BLaER1 treated with 17β-estradiol and CSF1 and Interleukin-3, amounts not matched to agents 10 nM and 100 nM (cell line): ENCODE measurements around the gene RTKN.

Experiments used
- H3K27ac ChIP-seq, 11 experiments: shearing (Covaris generic); formaldehyde crosslinking; 2 replicates each; pipeline ENCODE4 v1.8.1; 2022
- H3K27me3 ChIP-seq, 11 experiments: shearing (Covaris generic); formaldehyde crosslinking; 2 replicates each; pipeline ENCODE4 v1.8.1; 2022
- H3K36me3 ChIP-seq, 11 experiments: shearing (Covaris generic); formaldehyde crosslinking; 2 replicates each; pipeline ENCODE4 v1.8.1; 2022
- H3K4me1 ChIP-seq, 10 experiments: shearing (Covaris generic); formaldehyde crosslinking; 2 replicates each; pipeline ENCODE4 v1.8.1; 2022
- H3K4me2 ChIP-seq, 11 experiments: shearing (Covaris generic); formaldehyde crosslinking; 2 replicates each; pipeline ENCODE4 v1.8.1; 2022
- H3K4me3 ChIP-seq, 10 experiments: shearing (Covaris generic); formaldehyde crosslinking; 2 replicates each; pipeline ENCODE4 v1.8.1; 2022
- H3K9ac ChIP-seq, 11 experiments: shearing (Covaris generic); formaldehyde crosslinking; 2 replicates each; pipeline ENCODE4 v1.8.1; 2022
- H3K9me3 ChIP-seq, 11 experiments: shearing (Covaris generic); formaldehyde crosslinking; replicated peaks in 1 of 11; 2 replicates each; pipeline ENCODE4 v1.8.1; 2022
- H4K20me1 ChIP-seq, 11 experiments: shearing (Covaris generic); formaldehyde crosslinking; 2 replicates each; pipeline ENCODE4 v1.8.1; 2022
- Cebpa-rat ChIP-seq, 11 experiments: shearing (Covaris generic); IDR thresholded peaks; 2 replicates each; pipeline ENCODE4 v1.8.1; 2022

The RTKN gene

DNA sequence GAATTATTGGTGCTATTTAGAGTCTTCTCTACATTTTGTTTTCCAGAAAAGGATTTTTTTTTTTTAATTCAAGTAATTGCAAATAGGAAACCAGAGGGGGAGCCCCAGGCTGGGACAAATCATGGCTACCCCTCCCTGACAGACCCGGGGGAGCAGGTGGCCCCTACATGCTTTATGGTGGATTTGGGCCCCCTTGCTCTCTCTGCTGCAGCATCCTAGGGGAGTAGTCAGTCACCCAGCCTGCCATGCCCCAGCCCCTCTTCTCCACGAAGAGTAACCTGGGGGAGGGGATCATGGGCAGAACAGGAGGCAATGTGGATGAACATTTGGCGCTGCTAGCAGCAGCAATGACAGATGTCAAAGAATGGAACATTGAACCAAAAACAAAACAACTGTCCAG is 25.0 kb downstream of the RTKN start:
- no peaks in the 10 kb centered on the region for H3K9me3 ChIP-seq
- H3K27ac ChIP-seq, result no peak overlapping the region
- H3K4me1 ChIP-seq, result peaks cover 53 to 71% (median 61%) of the 10 kb centered on the region in 10 experiments
- TF ChIP-seq Cebpa-rat (IDR thresholded peaks at IDR 0.05), result no peak
- peaks cover 31 to 60% (median 50%) of the 10 kb centered on the region in 11 experiments for H3K27me3 ChIP-seq
- no peaks in the 10 kb centered on the region for H3K36me3 ChIP-seq
- 0 out of 22 replicates have a peak overlapping the region, but pooled peaks of 3 of the 11 experiments have one; percentile 95 to 98 (median 98) for H3K4me2 ChIP-seq
- no peak overlapping the region for H3K4me3 ChIP-seq
- H4K20me1 ChIP-seq, result no peaks in the 10 kb centered on the region
- H3K9ac ChIP-seq, result no peak overlapping the region

DNA sequence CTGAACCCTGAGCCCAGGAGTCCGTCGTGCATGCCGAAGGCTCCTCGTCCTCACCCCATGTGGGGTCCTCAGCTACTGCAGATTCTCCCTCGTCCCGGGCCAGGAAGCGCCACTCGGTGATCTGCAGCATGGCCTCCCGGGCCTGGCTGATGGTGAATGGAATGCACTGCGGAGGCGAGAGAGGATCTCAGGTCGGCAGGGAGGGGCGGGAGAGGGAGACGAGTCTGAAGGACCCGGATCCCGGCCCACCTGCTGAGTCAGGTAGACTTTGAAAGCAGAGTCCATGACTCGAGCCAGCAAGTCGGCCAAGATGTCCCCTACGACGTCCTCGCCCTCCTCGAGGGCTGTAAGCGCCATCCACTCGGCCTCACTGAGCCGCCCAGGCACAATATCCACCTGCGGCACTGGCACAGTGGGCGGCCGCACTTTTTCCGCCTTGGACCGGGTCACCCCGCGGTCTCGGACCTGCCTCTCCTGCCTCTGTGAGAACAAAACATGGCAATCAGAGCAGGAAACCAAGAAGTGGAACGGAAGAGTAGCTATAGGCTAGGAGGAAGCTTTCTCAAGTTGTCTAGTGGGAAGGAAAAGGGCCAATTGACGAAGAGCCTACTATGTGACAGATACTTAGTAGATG is 25.9 kb downstream of the RTKN start:
- Histone ChIP-seq H4K20me1 (no peaks in the 10 kb centered on the region), H3K9me3 (no peaks in the 10 kb centered on the region), H3K4me3 (peak overlapping the region in 9 of 10 experiments; percentile 46 to 69 (median 53); a peak in 16 of 20 replicates), H3K36me3 (no peaks in the 10 kb centered on the region), H3K27me3 (peaks cover 31 to 59% (median 49%) of the 10 kb centered on the region in 11 experiments), H3K4me1 (peaks cover 48 to 67% (median 56%) of the 10 kb centered on the region in 10 experiments), H3K9ac (peak overlapping the region in 4 of 11 experiments; percentile 3 to 60 (median 54); a peak in 4 of 22 replicates), H3K27ac (no peak overlapping the region; a peak in 1 of 22 replicates), H3K4me2 (peak overlapping the region; percentile 86 to 98 (median 93))
- TF ChIP-seq Cebpa-rat (IDR thresholded peaks at IDR 0.05), result no peak

DNA sequence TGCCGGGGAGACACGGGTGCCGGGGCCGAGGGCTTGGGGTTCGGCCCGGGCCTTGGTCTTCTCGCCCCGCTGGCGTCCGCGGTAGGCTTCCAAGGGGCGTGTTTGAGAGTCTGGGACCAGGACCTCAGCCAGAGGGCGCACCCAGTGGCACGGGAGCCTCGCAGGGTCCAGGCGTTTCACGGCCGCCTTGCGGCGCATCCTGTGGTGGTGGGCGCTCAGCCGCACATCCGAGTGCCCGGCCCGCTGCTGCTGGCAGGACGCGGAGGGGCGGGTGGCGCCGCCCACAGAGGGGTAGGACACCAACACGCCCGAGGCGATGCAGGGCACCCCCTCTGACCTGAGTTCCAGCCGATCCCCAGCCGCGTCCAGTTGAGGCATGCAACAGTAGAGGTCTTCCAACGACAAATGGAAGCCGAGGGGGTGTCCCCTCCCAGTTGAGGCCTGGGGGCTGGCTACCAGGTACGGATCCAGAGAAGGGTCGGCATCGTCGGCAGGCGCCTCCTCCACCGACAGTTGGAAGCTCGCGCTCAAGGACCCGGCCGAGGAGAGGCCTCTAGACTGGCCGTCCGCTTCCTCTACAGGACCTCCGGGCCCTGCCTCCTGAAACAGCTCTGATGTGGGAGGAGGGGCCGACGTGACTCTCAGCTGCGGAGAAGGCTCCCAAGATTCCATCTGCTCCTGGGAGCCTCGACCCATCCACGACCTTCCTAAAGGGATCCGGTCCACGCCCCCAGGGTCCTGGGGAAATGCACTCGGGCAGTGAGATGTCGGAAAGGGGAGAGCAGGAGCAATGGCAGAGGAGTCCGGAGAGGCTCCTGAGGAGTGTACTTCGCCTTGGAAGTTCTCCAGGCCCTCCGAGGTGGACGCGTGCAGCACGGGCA is 26.6 kb downstream of the RTKN start:
- Histone ChIP-seq H3K27ac (peak overlapping the region in 6 of 11 experiments; percentile 17 to 42 (median 24); a peak in 7 of 22 replicates), H3K4me1 (peaks cover 41 to 60% (median 49%) of the 10 kb centered on the region in 10 experiments), H3K4me2 (peak overlapping the region; percentile 86 to 98 (median 93)), H3K9me3 (no peaks in the 10 kb centered on the region), H3K36me3 (no peaks in the 10 kb centered on the region), H3K27me3 (peaks cover 31 to 51% (median 41%) of the 10 kb centered on the region in 11 experiments), H3K9ac (peak overlapping the region; percentile 3 to 70 (median 50); a peak in 19 of 22 replicates), H3K4me3 (peak overlapping the region; percentile 46 to 69 (median 53)), H4K20me1 (no peaks in the 10 kb centered on the region)
- no peak for TF ChIP-seq Cebpa-rat (IDR thresholded peaks at IDR 0.05)

DNA sequence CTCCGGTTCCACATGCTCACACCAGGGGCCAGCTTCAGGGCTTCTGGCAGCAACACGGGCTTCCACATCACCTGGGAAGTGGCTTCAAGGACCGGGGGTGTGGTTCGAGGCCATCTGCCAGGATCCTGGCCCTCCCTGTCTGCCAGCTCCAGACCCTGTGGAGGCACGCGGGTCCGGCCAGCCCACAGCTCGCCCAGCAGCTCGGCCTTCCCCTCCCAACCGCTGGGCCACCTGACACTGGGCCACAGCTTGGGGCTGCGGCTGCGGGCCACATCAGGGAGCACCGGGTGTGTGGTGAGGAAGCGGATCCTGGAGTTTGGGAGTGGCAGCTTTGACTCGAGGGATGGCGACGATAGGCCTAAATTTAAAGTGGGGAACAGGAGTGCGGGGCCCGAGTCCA is 27.3 kb downstream of the RTKN start:
- H3K4me1 ChIP-seq, result peaks cover 40 to 53% (median 42%) of the 10 kb centered on the region in 10 experiments
- H4K20me1 ChIP-seq, result no peaks in the 10 kb centered on the region
- no peak for TF ChIP-seq Cebpa-rat (IDR thresholded peaks at IDR 0.05)
- H3K27me3 ChIP-seq, result peaks cover 31 to 45% (median 38%) of the 10 kb centered on the region in 11 experiments
- no peaks in the 10 kb centered on the region for H3K36me3 ChIP-seq
- no peaks in the 10 kb centered on the region for H3K9me3 ChIP-seq
- peak overlapping the region in 9 of 10 experiments; percentile 46 to 69 (median 53); a peak in 17 of 20 replicates for H3K4me3 ChIP-seq
- H3K4me2 ChIP-seq, result peak overlapping the region; percentile 86 to 98 (median 93)
- H3K9ac ChIP-seq, result peak overlapping the region in 9 of 11 experiments; percentile 3 to 70 (median 57); a peak in 11 of 22 replicates
- H3K27ac ChIP-seq, result 0 out of 22 replicates have a peak overlapping the region, but pooled peaks of 2 of the 11 experiments have one; percentile 17 to 23

DNA sequence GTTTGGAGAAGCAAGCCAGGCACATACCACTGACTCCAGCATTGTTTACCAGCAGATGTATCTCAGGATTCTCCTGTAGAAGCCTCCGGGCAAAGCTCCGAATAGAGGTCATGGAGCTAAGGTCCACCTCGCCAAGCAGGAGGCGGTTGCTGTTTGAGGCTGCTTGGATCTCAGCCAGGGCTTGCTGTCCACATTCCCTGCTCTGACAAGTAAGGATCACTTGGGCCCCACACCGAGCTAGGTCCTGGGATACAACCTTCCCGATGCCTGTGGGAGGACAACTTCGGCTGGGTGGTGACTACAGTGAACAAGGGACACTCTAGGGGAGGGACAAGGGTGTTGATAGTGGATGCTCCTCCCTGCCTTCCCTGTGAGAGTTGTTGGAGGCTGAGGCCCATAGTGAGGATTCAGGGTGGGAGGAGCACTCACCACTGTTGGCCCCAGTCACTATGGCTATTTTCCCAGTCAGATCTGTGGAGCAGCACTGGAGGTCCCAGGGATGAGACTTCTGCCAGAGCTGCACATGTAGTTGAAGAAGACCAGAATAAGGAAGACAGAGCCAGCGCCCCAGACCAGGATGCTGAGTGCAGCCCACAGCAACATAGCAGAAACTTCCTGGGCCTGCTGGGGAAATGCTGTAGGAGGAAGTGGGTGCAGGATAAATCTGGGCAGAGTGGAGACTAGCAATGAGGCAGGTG is 28.6 kb downstream of the RTKN start:
- TF ChIP-seq Cebpa-rat (IDR thresholded peaks at IDR 0.05), result no peak
- peak overlapping the region; percentile 86 to 98 (median 93); a peak in 21 of 22 replicates for H3K4me2 ChIP-seq
- no peaks in the 10 kb centered on the region for H4K20me1 ChIP-seq
- peaks cover 31 to 41% (median 38%) of the 10 kb centered on the region in 11 experiments for H3K27me3 ChIP-seq
- no peak overlapping the region for H3K9ac ChIP-seq
- H3K27ac ChIP-seq, result no peak overlapping the region
- H3K4me3 ChIP-seq, result no peak overlapping the region
- peaks cover 36 to 41% (median 37%) of the 10 kb centered on the region in 10 experiments for H3K4me1 ChIP-seq
- no peaks in the 10 kb centered on the region for H3K9me3 ChIP-seq
- H3K36me3 ChIP-seq, result no peaks in the 10 kb centered on the region

DNA sequence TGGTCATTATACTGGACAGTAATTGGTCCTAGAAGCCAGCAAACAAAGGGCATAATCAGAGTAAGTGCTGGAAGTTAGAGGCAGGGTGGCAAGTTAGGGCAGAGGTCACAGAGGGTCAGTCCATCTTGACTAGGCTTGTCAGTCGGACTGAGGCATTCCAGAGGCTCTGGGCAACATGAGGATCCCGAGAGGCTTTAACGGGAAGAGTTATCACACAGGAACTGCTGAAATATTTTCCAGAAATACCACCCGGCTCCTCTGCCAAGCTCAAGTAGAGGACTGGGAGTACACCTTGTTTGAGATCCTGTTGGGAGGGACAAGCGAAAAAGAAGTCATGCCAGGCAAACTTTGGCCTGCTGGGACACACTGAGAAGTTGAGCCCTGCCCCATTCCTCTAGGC is 34.1 kb downstream of the RTKN start:
- Histone ChIP-seq H3K4me2 (no peak overlapping the region), H3K27me3 (no peaks in the 10 kb centered on the region), H3K36me3 (no peaks in the 10 kb centered on the region), H3K27ac (no peak overlapping the region), H4K20me1 (no peaks in the 10 kb centered on the region), H3K9me3 (no peaks in the 10 kb centered on the region), H3K4me3 (no peak overlapping the region), H3K4me1 (peaks cover 0 to 5% (median 0%) of the 10 kb centered on the region in 10 experiments; a peak in 3 of 20 replicates), H3K9ac (no peak overlapping the region)
- no peak for TF ChIP-seq Cebpa-rat (IDR thresholded peaks at IDR 0.05)

DNA sequence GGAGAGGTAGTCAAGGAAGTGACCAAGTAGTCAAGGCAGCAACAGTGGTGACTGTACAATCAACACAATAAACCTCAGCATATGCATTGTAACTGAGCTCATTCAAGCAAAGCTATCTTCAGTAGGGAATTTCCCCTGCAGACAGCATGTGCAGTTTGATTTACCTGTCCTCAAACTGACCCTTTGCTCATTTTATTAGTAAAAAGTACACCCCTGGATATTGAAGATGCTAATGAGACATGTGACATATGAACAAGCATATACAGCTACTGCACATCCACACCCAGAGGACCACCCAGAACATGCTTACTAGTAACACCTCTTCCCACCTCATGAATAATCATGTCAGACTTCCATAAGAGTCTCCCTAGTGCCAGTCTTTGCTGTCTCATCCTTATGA is 35.7 kb downstream of the RTKN start:
- TF ChIP-seq Cebpa-rat (IDR thresholded peaks at IDR 0.05), result no peak
- Histone ChIP-seq H4K20me1 (no peaks in the 10 kb centered on the region), H3K4me3 (no peak overlapping the region), H3K9ac (no peak overlapping the region), H3K4me1 (peaks cover 0 to 5% (median 0%) of the 10 kb centered on the region in 10 experiments; a peak in 1 of 20 replicates), H3K27me3 (no peaks in the 10 kb centered on the region), H3K36me3 (no peaks in the 10 kb centered on the region), H3K9me3 (no peaks in the 10 kb centered on the region), H3K4me2 (no peak overlapping the region), H3K27ac (no peak overlapping the region)

DNA sequence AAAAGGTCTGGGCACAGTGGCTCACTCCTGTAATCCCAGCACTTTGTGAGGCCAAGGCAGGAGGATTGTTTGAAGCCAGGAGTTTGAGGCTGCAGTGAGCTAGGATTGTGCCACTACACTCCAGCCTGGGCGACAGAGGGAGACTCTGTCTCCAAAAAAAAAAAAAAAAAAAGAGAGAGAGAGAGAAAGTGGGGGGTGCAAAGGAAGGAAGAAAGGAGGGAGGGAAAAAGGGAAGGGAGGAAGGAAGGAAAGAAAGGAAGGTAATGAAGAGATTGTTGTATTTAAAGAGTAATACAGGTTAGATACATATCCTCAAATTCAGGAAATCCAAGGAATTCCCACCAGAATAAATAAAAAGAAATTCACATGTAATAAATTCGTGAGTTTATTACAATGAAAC is 39.8 kb downstream of the RTKN start:
- H3K27me3 ChIP-seq, result no peaks in the 10 kb centered on the region
- TF ChIP-seq Cebpa-rat (IDR thresholded peaks at IDR 0.05), result no peak
- no peak overlapping the region for H3K4me2 ChIP-seq
- H3K36me3 ChIP-seq, result no peaks in the 10 kb centered on the region
- peaks cover 0 to 2% (median 0%) of the 10 kb centered on the region in 10 experiments; a peak in 1 of 20 replicates for H3K4me1 ChIP-seq
- H3K4me3 ChIP-seq, result no peak overlapping the region
- H3K9me3 ChIP-seq, result no peaks in the 10 kb centered on the region
- no peak overlapping the region for H3K9ac ChIP-seq
- H4K20me1 ChIP-seq, result no peaks in the 10 kb centered on the region
- no peak overlapping the region for H3K27ac ChIP-seq
